Coronary artery (tissue), 2 donors: Measurements from ENCODE around the gene CAMTA1.

Source experiments
- DNase-seq: peaks from one replicate; pipeline ENCODE4 v3.0.0-alpha.2; 2017; ENCODE audit warnings: low spot score
- H3K27ac ChIP-seq, 2 donors: fragments of 200-600 bp; sonication (generic); one replicate each; pipeline ENCODE4 v1.5.1; 2016 to 2019
- H3K4me3 ChIP-seq: fragments of 200-600 bp; sonication (generic); 2 replicates; pipeline ENCODE4 v1.5.1; 2016; ENCODE audit warnings: mild to moderate bottlenecking, moderate library complexity
- CTCF ChIP-seq: fragments of 200-600 bp; sonication (generic); IDR thresholded peaks from one replicate; pipeline ENCODE4 v1.5.1; 2019; ENCODE audit warnings: antibody characterized with exemption

CAMTA1 gene

DNA sequence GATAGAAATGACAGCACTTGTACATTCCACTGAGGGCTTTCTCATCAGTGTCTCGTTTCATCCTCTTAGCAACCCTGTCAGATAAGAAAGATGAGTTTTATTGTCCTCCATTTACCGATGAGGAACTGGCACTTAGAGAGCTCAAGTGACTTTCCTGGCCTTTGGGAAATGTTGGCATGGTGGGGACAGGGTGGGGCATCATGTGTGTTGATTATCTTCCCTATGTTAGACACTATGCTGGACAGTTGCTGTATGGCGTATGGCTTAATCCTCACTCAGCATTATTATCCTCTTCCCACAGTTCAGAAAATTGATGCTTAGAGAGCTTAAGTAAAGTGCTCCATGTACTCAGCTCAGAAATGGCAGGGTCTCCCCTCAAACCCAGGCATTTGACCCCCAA is 163.2 kb downstream of the CAMTA1 start:
- DNase-seq: no peak
- Histone ChIP-seq H3K4me3 (no peak overlapping the region), H3K27ac (no peak overlapping the region)
- TF ChIP-seq CTCF: no peak

DNA sequence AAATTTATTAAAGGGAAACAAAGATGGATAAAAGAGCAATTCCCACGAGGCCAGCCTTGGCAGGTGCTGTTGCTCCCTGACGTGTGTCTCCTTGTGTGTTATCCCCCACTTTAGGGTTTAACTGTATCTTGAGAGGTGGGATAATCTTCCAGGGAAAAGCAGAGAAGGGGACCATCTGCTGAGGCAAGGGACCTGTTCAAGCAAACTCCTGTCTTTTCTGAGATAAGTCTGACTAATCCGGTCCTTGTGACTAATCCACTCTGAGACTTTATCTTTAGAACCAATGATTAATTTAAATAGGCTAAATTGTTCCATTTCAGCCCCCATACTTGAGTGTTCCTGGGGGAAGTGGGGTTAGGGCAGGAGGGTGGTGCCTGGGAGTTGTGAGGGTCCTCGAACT is 163.6 kb downstream of the CAMTA1 start:
- H3K27ac ChIP-seq: no peak overlapping the region
- no peak for DNase-seq
- no peak for TF ChIP-seq CTCF
- H3K4me3 ChIP-seq: no peak overlapping the region

DNA sequence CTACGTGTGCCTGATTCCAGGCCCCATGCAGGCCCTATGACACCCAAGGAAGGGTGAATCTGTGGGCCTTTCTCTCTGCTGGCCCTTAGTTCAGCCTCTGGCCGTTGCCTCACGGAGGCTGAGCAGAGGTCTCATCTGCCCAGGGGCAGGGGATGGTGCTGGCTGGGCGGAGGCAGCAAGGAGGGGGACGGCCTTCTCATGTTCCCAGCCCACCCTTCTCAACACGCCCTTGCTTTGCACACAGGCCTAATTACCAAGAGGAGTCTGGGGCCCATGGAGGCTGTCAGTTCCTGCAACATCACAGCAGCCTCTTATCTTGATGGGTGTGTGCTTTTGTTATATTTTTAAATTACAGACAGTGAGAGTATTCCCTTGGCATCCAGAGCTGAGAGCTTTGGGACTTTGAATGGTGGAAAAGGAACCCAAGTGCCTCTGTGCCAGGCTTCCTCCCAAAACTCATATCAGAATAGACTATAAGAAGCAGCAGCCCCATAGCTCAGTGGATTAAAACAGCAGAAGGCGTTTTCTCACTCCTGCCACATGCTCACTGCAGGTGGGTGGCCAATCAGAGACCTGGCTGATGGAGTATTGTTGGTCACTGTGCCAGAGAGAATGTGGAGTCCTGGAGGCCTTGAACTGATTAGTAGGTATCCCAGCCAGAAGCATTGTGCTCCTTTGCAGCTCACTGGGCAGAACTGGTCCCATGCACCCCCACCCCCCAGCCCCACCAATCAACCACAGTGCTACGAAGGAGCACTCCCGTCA is 164.9 kb downstream of the CAMTA1 start:
- DNase-seq: no peak
- no peak overlapping the region for H3K4me3 ChIP-seq
- H3K27ac ChIP-seq: no peak overlapping the region
- TF ChIP-seq CTCF: no peak

GRCh38 chr1:6951536-6951935 is 166.3 kb downstream of the CAMTA1 start:
- DNase-seq: no peak
- no peak for TF ChIP-seq CTCF
- no peak overlapping the region for H3K27ac ChIP-seq

DNA sequence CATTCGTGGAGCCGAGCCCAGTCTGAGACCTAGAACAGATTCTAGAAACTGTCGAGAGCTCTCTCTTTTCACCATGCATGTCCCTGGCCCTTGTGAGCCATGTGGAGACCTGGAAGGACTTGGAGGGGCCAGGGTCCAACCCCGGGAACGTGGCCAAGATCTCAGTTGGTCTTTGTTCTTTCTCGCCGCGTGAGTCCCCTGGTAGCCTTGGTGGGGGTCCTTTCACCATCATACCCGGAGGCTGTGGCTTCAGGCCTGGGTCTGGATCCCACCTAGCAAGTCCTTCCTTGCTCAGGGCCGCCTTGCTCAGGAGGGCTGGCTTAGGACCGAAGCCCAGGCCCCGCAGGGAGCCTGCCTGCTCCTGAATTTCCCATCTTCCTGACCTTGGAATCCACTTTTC is 168.0 kb downstream of the CAMTA1 start:
- H3K27ac ChIP-seq: no peak overlapping the region
- no peak overlapping the region for H3K4me3 ChIP-seq
- no peak for TF ChIP-seq CTCF
- DNase-seq: no peak

More at GRCh38 chr1:6951536-6951935, 166.3 kb downstream of the CAMTA1 start:
- H3K4me3 ChIP-seq: no peak overlapping the region

DNA sequence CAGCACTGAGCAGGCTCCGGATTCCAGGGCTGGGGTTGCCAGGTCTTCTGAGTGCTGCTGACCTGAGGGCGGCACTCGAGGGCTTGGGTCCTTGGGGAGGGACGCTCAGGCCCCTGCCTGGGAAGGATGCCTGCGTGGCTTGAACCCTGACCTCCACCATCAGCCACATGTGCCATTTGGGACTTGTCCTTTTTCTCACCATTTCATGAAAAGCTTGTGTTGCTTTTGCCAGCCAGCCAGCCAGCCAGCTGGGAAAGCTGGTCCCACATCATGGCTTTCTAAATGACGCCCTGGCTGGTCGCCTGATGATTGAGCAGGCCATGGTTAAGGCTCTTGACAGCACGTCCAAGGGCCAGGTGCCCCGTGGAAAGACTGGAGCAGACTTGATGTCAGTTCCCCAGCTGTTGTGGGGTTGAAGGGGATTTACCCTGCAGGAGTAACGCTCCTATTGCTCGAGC is 168.7 kb downstream of the CAMTA1 start:
- H3K27ac ChIP-seq: no peak overlapping the region
- no peak for TF ChIP-seq CTCF
- no peak for DNase-seq
- no peak overlapping the region for H3K4me3 ChIP-seq

DNA sequence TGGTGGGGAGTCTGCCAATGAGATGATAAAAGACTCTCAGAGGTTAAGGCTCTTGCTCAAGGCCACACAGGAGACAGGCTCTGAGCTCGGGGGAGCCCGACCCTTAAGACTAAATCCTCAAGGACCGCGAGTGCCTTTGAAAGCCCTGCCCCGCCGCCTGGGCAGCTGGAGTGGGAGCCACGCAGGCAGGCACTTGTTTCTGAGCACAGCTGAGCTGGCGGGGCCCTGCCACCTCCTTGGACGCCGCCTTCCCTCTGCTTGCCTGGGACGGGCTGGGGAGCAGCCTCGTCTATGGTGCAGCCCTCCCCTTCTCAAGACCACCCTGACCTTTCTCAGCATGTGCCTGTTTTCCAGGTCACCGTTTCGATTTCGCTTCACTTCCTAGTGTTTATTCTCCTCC is 169.3 kb downstream of the CAMTA1 start:
- H3K27ac ChIP-seq: no peak overlapping the region
- TF ChIP-seq CTCF: no peak
- no peak overlapping the region for H3K4me3 ChIP-seq
- DNase-seq: no peak
